ENCODE results near the gene TBC1D9B.

DNA sequence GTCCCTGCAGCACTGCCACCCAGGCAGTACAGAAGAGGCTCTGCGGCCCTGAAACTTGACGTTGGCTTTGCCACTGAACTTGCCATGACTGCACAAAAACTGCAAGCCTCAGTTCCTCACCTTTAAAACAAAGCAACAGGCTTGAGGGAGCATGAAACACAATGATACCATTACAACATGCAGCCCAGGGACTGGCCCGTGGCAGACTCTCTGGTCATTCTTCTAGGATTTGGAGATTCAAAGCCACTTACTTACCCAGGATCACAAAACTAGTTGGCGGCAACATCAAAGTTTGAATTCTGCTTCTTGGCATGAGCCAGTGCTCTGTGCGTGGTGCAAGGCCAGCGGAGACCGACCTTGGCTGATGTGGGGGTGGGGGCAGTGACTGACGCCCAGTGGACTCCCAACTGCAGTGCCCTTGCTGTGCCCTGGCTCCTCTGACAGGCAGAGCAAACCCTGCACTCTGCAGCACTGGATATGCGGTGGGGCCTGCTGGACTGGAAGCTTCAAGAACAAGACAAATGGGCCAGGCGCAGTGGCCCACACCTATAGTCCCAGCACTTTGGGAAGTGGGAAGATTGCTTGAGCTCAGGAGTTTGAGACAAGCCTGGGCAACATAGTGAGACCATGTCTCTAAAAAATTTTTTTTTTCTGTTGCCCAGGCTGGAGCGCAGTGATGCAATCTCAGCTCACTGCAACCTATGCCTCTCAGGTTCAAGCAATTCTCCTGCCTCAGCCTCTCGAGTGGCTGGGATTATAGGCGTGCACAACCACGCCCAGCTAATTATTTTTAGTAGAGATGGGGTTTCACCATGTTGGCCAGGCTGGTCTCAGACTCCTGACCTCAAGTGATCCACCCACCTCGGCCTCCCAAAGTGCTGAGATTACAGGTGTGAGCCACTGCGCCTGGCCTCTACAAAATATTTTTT, 68.1 kb downstream of the TBC1D9B start:
- no peak for TF ChIP-seq ELF1 (IDR thresholded peaks at IDR 0.05; ENCODE audit: borderline replicate concordance, low read depth)
- TF ChIP-seq POLR2A (IDR thresholded peaks at IDR 0.05; ENCODE audit: borderline replicate concordance, extremely low read depth, insufficient read depth, insufficient read length): no peak
- TF ChIP-seq YY1 (IDR thresholded peaks at IDR 0.05; ENCODE audit: extremely low read depth, insufficient replicate concordance, low read depth, low read length): no peak
- TF ChIP-seq, protein P1, sequence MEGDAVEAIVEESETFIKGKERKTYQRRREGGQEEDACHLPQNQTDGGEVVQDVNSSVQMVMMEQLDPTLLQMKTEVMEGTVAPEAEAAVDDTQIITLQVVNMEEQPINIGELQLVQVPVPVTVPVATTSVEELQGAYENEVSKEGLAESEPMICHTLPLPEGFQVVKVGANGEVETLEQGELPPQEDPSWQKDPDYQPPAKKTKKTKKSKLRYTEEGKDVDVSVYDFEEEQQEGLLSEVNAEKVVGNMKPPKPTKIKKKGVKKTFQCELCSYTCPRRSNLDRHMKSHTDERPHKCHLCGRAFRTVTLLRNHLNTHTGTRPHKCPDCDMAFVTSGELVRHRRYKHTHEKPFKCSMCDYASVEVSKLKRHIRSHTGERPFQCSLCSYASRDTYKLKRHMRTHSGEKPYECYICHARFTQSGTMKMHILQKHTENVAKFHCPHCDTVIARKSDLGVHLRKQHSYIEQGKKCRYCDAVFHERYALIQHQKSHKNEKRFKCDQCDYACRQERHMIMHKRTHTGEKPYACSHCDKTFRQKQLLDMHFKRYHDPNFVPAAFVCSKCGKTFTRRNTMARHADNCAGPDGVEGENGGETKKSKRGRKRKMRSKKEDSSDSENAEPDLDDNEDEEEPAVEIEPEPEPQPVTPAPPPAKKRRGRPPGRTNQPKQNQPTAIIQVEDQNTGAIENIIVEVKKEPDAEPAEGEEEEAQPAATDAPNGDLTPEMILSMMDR (IDR thresholded peaks at IDR 0.05 in 2 of 3, conservative IDR thresholded peaks at IDR 0.05 in 1 of 3; ENCODE audit: borderline replicate concordance in 1 of 3, insufficient read depth in 1 of 3, low read depth in 2 of 3, low read length in 2 of 3): no peak
- peak; percentile 52; the same call in 1 of the 2 replicates for TF ChIP-seq POLR2AphosphoS5 (IDR thresholded peaks at IDR 0.05; ENCODE audit: low read depth, low read length)
- TF ChIP-seq, protein P2, sequence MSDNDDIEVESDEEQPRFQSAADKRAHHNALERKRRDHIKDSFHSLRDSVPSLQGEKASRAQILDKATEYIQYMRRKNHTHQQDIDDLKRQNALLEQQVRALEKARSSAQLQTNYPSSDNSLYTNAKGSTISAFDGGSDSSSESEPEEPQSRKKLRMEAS (IDR thresholded peaks at IDR 0.05): no peak
- TF ChIP-seq RAD21 (IDR thresholded peaks at IDR 0.05; ENCODE audit: low read depth): no peak
- no peak for TF ChIP-seq CBX3 (IDR thresholded peaks at IDR 0.05; ENCODE audit: low read depth)

All from HCT116 (cell line).